ENCODE measurements around the gene LARP4B.

LARP4B gene

DNA sequence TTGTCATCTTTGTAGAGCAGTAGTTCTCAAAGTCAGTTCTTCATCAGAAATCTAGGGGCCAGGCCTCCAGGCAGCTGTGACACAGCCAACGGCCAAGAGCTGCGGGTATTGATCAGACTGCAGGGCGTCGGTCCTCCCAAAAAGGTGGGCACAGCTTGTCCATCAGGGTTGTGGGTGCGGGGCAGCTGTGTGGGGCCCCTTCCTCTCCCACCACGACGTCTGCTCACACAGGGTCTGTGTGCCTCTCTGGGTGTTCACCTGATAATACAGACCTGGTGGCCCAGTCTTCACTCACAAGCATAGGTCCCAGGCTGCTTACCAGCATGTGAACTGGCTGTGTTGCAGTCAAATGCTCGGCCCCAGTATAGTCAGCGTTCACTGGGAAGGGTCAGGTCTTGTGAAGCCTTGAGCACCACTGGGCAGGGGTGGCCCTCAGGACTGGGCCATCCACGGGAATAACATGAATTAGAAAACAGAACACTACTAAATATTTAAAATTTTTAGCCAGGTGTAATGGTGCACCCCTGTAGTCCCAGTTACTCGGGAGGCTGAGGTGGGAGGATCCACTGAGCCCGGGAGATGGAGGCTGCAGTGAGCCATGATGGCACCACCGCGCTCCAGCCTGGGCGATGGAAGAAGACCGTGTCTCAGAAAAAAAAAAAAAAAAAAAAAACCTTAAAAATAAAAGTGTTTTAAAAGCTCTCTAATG, 139.3 kb downstream of the LARP4B start:
- Histone ChIP-seq H3K9me3 (ENCODE audit: control insufficient read depth, low read length) (no peaks in the 10 kb centered on the region), H3K36me3 (ENCODE audit: control insufficient read depth, insufficient read depth, low read length) (no peaks in the 10 kb centered on the region), H3K9ac (ENCODE audit: low read length) (no peak overlapping the region), H3K4me1 (ENCODE audit: control insufficient read depth, insufficient read depth, low read length) (peaks cover 11% of the 10 kb centered on the region), H3K27me3 (ENCODE audit: control insufficient read depth, insufficient read depth, low read length) (no peaks in the 10 kb centered on the region), H3K4me3 (ENCODE audit: low read length) (no peak overlapping the region)

DNA sequence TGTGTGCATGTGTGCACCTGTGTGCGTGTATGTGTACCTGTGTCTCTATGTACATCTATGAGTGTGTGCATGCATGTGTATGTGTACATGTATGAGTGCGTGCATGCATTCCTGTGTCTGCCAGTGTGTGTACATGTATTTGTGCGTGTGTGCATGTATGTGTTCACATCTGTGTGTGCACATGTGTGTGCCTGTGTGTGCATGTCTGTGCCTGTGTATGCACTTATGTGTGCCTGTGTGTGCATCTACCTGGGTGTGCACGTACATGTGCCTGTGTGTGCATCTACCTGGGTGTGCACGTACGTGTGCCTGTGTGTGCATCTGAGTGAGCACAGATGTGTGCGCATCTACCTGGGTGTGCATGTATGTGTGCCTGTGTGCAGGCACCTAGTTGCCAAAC, 139.9 kb downstream of the LARP4B start:
- no peaks in the 10 kb centered on the region for H3K27me3 ChIP-seq (ENCODE audit: control insufficient read depth, insufficient read depth, low read length)
- no peak overlapping the region for H3K9ac ChIP-seq (ENCODE audit: low read length)
- no peak overlapping the region for H3K4me3 ChIP-seq (ENCODE audit: low read length)
- no peaks in the 10 kb centered on the region for H3K9me3 ChIP-seq (ENCODE audit: control insufficient read depth, low read length)
- no peaks in the 10 kb centered on the region for H3K36me3 ChIP-seq (ENCODE audit: control insufficient read depth, insufficient read depth, low read length)
- H3K4me1 ChIP-seq (ENCODE audit: control insufficient read depth, insufficient read depth, low read length) = peaks cover 11% of the 10 kb centered on the region

DNA sequence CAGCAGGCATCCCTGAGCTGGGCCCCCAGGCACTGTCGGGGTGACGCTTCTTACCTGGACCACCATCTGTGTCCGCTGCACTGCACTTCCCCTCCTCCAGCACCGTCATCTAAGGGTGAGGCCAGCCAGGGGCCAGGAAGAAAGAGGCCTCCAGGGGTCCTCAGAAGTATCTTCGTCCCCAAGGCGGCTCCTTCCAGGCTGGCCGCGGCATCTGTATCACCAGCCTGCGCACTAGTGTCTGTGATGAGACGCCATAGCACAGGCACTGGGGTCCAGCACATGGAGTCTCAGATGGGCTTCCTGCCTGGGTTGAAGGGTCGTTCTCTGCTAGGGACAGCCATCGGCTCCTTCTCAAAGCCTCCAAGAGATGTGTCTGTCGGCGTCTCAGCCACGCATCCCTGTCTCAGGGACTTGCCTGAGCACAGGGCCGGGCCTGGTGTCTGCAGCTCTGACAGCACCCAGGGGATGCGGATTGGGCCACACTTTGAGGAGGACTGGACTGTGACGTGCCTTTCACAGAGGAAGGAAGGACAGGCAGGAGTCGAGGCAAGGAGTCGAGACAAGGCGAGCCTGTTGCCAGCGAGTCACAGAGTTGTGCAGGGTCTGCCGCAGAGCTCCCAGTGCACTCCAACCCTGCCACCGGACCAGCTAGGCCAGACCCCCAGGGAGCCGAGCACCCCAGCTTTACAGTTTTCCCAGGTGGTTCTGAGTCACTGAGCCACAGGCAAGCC, 140.5 kb downstream of the LARP4B start:
- H3K4me3 ChIP-seq (ENCODE audit: low read length) = no peak overlapping the region
- peaks cover under 1% of the 10 kb centered on the region for H3K27me3 ChIP-seq (ENCODE audit: control insufficient read depth, insufficient read depth, low read length)
- peaks cover 11% of the 10 kb centered on the region for H3K4me1 ChIP-seq (ENCODE audit: control insufficient read depth, insufficient read depth, low read length)
- no peaks in the 10 kb centered on the region for H3K36me3 ChIP-seq (ENCODE audit: control insufficient read depth, insufficient read depth, low read length)
- no peaks in the 10 kb centered on the region for H3K9me3 ChIP-seq (ENCODE audit: control insufficient read depth, low read length)
- H3K9ac ChIP-seq (ENCODE audit: low read length) = no peak overlapping the region

DNA sequence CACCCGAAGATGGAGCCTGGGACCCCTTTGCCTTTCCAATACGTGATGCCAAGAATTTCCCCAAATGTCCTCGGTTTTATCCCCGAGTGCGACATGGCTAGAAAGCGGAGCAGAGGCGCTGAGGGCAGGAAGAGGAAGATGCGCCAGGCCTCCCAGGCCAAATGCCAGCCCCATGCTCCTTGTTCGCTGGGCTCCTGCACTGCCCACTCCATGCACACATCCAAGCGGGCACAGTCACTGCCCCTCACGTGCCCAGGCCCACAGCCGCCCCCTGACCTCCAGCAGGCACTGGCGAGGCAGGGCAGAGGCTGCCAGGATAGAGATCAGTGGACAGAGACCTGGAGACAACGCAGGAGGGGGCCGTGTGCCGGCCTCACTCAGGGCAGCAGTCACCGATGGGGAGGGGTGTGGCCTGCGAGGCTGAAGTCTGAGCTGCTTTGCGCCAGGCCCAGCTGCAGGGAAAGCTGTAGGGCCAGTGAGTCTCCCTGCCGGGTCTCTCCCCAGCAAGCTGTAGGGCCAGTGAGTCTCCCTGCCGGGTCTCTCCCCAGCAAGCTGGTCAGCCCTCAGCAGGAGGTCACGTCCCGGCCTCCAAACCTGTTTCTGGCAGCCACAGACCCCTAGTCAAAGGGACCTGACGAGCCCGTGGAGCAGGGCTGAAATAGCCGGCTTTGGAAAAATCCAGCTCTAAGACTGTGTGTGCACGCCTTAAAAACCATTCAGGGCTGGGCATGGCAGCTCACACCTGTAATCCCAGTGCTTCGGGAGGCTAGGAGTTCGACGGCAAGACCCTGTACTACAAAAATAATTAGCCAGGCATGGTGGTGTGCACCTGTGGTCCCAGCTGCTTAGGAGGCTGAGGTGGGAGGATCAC, 141.4 kb downstream of the LARP4B start:
- Histone ChIP-seq H3K4me3 (ENCODE audit: low read length) (no peak overlapping the region), H3K4me1 (ENCODE audit: control insufficient read depth, insufficient read depth, low read length) (peaks cover 11% of the 10 kb centered on the region), H3K36me3 (ENCODE audit: control insufficient read depth, insufficient read depth, low read length) (no peaks in the 10 kb centered on the region), H3K9me3 (ENCODE audit: control insufficient read depth, low read length) (no peaks in the 10 kb centered on the region), H3K27me3 (ENCODE audit: control insufficient read depth, insufficient read depth, low read length) (peaks cover 9% of the 10 kb centered on the region), H3K9ac (ENCODE audit: low read length) (no peak overlapping the region)

DNA sequence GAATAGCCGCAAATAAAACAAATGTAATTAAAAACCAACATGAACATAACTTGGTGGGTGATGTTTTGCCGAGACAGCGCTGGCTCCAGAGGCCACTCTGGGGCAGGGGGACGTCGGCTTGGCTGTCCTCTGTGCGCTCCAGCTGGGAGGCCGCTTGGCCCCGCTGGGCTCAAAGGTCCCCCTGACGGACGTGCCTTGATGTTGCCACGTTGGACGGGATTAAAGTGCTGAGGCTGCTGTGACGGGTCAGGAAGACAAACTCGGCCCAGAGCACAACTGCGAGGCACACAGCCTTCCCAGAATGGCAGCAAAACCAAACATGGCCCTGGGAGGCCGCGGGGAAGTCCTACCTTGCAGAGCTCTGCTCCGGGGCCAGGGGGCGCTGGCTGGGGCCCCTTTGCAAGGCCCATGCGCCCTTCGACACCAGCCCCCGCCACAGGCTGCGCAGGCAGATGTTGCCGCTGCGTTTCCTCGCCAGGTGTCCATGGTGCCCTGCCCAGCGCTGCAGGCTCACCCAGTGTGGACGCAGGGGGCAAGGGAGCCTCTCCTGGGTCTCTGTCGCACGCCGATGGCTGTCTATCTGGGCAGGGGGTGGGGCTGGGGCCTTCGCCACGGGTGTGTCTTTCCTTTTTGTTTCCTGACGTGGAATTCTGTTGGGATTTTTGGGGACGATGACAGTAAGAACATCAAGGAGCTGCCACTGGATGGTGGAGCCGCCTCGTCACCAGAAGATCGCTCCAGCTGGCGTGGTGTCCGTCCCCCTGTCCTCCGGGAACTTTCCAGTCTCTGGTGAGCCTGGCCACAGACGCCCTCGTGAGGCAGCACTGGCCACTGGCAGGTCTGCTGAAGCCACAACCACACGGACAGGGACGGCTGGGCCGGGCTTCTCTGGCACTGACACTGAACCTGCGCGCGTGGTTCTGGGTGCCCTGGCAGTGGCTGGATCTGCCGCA, 142.4 kb downstream of the LARP4B start:
- no peaks in the 10 kb centered on the region for H3K36me3 ChIP-seq (ENCODE audit: control insufficient read depth, insufficient read depth, low read length)
- H3K27me3 ChIP-seq (ENCODE audit: control insufficient read depth, insufficient read depth, low read length) = peaks cover 17% of the 10 kb centered on the region
- no peaks in the 10 kb centered on the region for H3K9me3 ChIP-seq (ENCODE audit: control insufficient read depth, low read length)
- H3K4me3 ChIP-seq (ENCODE audit: low read length) = peak overlapping the region; percentile 21
- peak overlapping the region; percentile 62 for H3K9ac ChIP-seq (ENCODE audit: low read length)
- peaks cover 11% of the 10 kb centered on the region for H3K4me1 ChIP-seq (ENCODE audit: control insufficient read depth, insufficient read depth, low read length)

DNA sequence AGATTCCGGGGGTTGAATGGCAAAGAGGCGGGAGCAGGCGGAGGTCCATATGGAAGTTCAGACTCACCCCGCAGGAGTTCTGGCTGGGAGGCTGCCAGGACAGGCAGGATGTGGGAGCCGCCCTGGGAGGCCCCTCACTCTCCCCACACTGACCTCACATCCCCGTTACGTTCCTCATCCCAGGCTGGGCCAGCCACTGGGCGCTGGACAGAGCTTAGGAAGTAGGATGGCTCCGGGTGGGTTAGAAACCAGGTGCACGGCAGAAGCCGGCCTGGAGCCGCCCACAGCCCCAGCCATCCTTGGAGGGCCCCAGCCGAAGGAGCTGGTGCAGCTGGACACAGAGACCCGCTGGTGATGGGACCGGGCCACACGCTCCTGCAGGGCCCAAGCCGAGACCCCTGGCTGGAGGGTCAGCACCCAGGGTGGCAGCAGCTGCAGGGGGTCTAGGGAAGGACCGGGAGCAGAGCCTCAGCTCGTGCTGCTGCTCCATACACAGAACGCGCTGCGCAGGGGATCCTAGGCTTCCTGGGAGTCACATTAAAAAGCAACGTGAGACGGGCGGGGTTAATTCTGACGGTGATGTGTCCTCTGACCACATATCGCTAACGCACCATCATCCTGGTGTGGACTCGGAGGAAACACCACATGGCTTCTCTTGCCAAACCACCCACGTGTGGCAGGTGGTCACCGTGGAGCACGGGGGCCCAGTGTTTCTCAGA, 143.4 kb downstream of the LARP4B start:
- H3K4me3 ChIP-seq (ENCODE audit: low read length) = no peak overlapping the region

DNA sequence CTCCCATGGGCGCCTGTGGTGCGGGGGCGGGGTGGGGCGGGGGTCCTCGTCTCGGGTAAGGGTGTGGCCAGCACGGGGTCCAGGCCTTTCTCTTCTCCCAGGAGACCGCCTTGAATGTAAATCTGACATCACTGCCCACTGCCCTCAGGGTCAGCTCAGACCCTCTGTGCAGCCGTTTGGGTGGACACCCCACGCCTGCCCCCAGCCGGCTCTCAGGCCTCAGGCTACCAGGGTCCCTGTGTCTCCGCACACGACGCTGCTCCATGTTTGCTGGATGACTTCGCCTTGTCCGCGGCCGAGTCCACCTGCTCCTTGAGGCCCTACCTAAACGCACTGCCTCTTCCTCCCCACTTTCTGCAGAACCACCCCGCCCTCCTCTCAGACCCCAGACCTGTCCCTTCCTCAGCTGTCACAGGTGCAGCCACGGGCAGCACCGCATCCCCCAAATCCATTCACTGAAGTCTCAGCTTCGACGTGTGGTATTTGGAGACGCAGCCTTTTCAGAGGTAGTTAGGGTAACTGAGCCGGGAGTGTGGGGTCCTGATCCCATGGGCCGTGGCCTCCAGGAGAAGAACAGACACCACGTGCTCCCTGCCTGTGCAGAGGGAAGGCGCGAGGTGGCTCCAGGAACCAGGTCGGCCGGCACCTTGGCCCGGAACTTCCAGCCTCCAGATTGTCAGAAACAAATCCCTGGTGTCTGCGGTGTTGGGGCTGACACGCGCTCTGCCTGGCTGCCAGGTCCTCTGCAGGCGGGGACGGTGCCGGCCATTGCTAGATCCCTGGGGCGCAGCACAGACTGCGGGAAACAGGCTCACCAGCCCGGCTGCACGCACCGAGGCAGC, 144.7 kb downstream of the LARP4B start:
- H3K36me3 ChIP-seq (ENCODE audit: control insufficient read depth, insufficient read depth, low read length) = no peaks in the 10 kb centered on the region
- no peaks in the 10 kb centered on the region for H3K9me3 ChIP-seq (ENCODE audit: control insufficient read depth, low read length)
- H3K27me3 ChIP-seq (ENCODE audit: control insufficient read depth, insufficient read depth, low read length) = peaks cover 32% of the 10 kb centered on the region
- no peak overlapping the region for H3K4me3 ChIP-seq (ENCODE audit: low read length)
- no peak overlapping the region for H3K9ac ChIP-seq (ENCODE audit: low read length)
- peaks cover 11% of the 10 kb centered on the region for H3K4me1 ChIP-seq (ENCODE audit: control insufficient read depth, insufficient read depth, low read length)

More for the DNA sequence above, 143.4 kb downstream of the LARP4B start:
- H3K9ac ChIP-seq (ENCODE audit: low read length) = no peak overlapping the region
- no peaks in the 10 kb centered on the region for H3K9me3 ChIP-seq (ENCODE audit: control insufficient read depth, low read length)
- no peaks in the 10 kb centered on the region for H3K36me3 ChIP-seq (ENCODE audit: control insufficient read depth, insufficient read depth, low read length)
- H3K27me3 ChIP-seq (ENCODE audit: control insufficient read depth, insufficient read depth, low read length) = peaks cover 22% of the 10 kb centered on the region
- peaks cover 11% of the 10 kb centered on the region for H3K4me1 ChIP-seq (ENCODE audit: control insufficient read depth, insufficient read depth, low read length)

DNA sequence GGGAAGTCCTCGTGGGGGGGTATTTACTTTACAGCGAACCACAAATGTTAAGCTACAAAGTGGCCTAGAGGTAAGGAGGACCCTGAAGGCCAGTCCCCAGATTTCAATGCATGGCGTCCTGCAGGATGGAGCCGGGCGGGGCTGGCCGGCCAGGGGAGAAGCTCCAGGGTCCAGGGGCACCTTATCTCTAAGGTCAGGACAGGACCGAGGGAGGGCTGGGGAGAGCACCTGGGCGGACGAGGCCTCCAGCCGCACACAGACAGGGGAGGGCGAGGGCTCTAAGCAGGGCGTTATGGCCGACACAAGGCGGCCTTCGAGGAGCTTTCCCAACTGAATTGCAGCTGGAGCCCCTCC, 145.7 kb downstream of the LARP4B start:
- H3K36me3 ChIP-seq (ENCODE audit: control insufficient read depth, insufficient read depth, low read length) = no peaks in the 10 kb centered on the region
- H3K9ac ChIP-seq (ENCODE audit: low read length) = no peak overlapping the region
- peaks cover 11% of the 10 kb centered on the region for H3K4me1 ChIP-seq (ENCODE audit: control insufficient read depth, insufficient read depth, low read length)
- H3K9me3 ChIP-seq (ENCODE audit: control insufficient read depth, low read length) = no peaks in the 10 kb centered on the region
- H3K4me3 ChIP-seq (ENCODE audit: low read length) = no peak overlapping the region
- peaks cover 32% of the 10 kb centered on the region for H3K27me3 ChIP-seq (ENCODE audit: control insufficient read depth, insufficient read depth, low read length)

DNA sequence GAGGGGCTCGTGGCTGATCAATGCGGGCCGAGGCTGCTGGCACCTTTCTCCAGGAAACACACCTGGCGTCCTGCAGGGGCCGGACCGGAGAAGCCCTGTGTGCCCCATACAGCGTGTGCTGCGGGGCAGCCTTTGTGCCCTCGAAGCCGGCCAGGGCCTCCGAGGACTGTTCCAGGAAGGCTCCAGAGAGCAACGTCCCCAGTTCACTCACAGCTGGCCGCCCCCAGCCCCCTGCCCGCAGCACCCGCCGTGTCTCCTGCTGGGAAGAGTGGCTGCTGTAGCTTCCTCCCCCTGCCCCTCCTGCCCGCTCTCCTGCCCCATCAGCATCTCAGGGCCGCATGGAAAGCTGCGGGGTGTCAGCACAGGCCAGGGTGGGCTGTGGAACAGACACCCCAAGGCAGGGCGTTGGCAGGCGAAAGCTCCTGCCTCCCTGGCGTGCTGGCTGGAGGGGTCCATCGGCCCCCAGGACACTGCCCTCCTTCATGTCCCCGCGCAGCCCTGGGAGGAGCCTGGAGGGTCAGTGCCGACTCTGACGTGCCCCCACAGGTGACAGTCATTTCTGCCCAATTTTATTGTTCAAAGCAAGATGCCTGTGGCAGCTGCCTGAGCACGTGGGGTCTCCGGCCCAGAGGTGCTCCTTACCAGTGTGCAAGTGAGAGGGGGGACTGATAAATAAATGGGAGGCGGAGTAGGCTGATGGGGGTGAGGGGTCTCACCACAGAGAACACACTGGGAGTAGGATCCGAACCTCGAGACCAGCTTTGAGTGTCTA, 146.2 kb downstream of the LARP4B start:
- peaks cover 9% of the 10 kb centered on the region for H3K4me1 ChIP-seq (ENCODE audit: control insufficient read depth, insufficient read depth, low read length)
- no peaks in the 10 kb centered on the region for H3K36me3 ChIP-seq (ENCODE audit: control insufficient read depth, insufficient read depth, low read length)
- H3K9ac ChIP-seq (ENCODE audit: low read length) = no peak overlapping the region
- no peak overlapping the region for H3K4me3 ChIP-seq (ENCODE audit: low read length)
- H3K9me3 ChIP-seq (ENCODE audit: control insufficient read depth, low read length) = no peaks in the 10 kb centered on the region
- H3K27me3 ChIP-seq (ENCODE audit: control insufficient read depth, insufficient read depth, low read length) = peaks cover 32% of the 10 kb centered on the region

Data from mucosa of stomach (tissue), 1 donor.